Transverse colon (tissue), 4 donors: ENCODE measurements around the gene EYA4.

ENCODE experiments used
- CTCF ChIP-seq, 5 experiments: fragments of 200-600 bp in 3 of 5; fragments of 450-650 bp in 2 of 5; sonication (generic) in 3 of 5; IDR thresholded peaks; 1 replicate in 2 of 5; 2 replicates in 3 of 5; pipeline ENCODE4 v1.5.1; 2016 to 2017; ENCODE audit warnings: antibody characterized with exemption in 5 of 5, inconsistent platforms in 3 of 5, mild to moderate bottlenecking in 2 of 5, moderate library complexity in 1 of 5
- EP300 ChIP-seq: sonication (generic); formaldehyde crosslinking; IDR thresholded peaks from one replicate; pipeline ENCODE4 v1.6.1; 2017; ENCODE audit warnings: antibody characterized with exemption, low read depth
- POLR2A ChIP-seq: fragments of 450-650 bp; IDR thresholded peaks from one replicate; pipeline ENCODE4 v1.6.1; 2016; ENCODE audit warnings: antibody characterized with exemption, mild to moderate bottlenecking, moderate library complexity
- POLR2AphosphoS5 ChIP-seq, 3 donors: sonication (generic); formaldehyde crosslinking; IDR thresholded peaks; one replicate each; pipeline ENCODE4 v1.6.1; 2016; ENCODE audit warnings: antibody characterized with exemption in 3 of 3

- TF ChIP-seq CTCF (IDR thresholded peaks at IDR 0.05) (no peak), EP300 (no peak), POLR2A (no peak), POLR2AphosphoS5 (IDR thresholded peaks at IDR 0.05) (no peak)
Observed at GRCh38 chr6:133218852-133219251, 22.3 kb upstream of the EYA4 start.
